Mucosa of descending colon (tissue), 3 donors: ENCODE results near the gene NR6A1. TPM values are rescaled to one million over a fixed set of nuclear protein-coding genes. Genes with fewer than 3 reads are reported as not detected.

Source experiments
- ATAC-seq: fragments of 200-7000 bp; cut with Tn5 transposase; one replicate; pipeline ENCODE4 v1.9.1; 2020; ENCODE audit warnings: mild to moderate bottlenecking, moderate library complexity
- DNase-seq, 3 donors: peaks; one replicate each; pipeline ENCODE4 v3.0.0-alpha.2; 2020
- H3K36me3 ChIP-seq: fragments of 200-600 bp; one replicate; pipeline ENCODE4 v1.8.0; 2021; ENCODE audit warnings: low read depth, mild to moderate bottlenecking
- H3K4me1 ChIP-seq: fragments of 200-600 bp; one replicate; pipeline ENCODE4 v1.8.0; 2021; ENCODE audit warnings: low read depth, mild to moderate bottlenecking
- H3K4me3 ChIP-seq: fragments of 200-600 bp; one replicate; pipeline ENCODE4 v1.8.0; 2021; ENCODE audit warnings: mild to moderate bottlenecking
- H3K9me3 ChIP-seq: fragments of 200-600 bp; one replicate; pipeline ENCODE4 v1.8.0; 2021; ENCODE audit warnings: mild to moderate bottlenecking
- CTCF ChIP-seq: fragments of 200-600 bp; IDR thresholded peaks from one replicate; pipeline ENCODE4 v1.8.0; 2022; ENCODE audit warnings: antibody characterized with exemption, mild to moderate bottlenecking
- intact Hi-C, 2 donors: fragments of 100-400 bp; cut with DNase I in 1 of 2; cut with micrococcal nuclease in 1 of 2; formaldehyde crosslinking; loops; one replicate each; pipeline versions ENCODE4 v1.11.0 to v1.11.1; 2022; cut with DNase I, micrococcal nuclease
- total RNA-seq, 3 donors: library from RNA; stranded (reverse); fragmentation: NEBNext Ultra II Directional in 2 of 3; extraction: Animal tissue kit (Norgen Biotek cat#: 25700) in 2 of 3; gene quantifications; one replicate each; pipeline versions ENCODE4 v1.2.1 to v1.2.4, GENCODE V29; 2021 to 2023
- donor health status: DM: no; HTN: no; CAD: no; lungs with moderate emphysema.
- donor health status: DM: no; HTN: no; CAD: no.
- donor health status: DM: no; HTN: yes; CAD: no.

Gene NR6A1
- total RNA-seq, 3 donors from 2014 or later = 5.6 to 8.4 (median 7.0) TPM

GRCh38 chr9:124632077-124632621 lies 139.0 kb downstream of the NR6A1 start:
- no peak for ATAC-seq
- H3K4me1 ChIP-seq = no peaks in the 10 kb centered on the region
- TF ChIP-seq CTCF = no peak
- intact Hi-C loops = no loop called here
- H3K9me3 ChIP-seq = no peaks in the 10 kb centered on the region
- H3K4me3 ChIP-seq = no peak overlapping the region
- no peaks in the 10 kb centered on the region for H3K36me3 ChIP-seq
- DNase-seq = no peak

- H3K4me3 ChIP-seq = no peak overlapping the region
- no peaks in the 10 kb centered on the region for H3K4me1 ChIP-seq
- H3K36me3 ChIP-seq = no peaks in the 10 kb centered on the region
- intact Hi-C loops = no loop called here
- no peaks in the 10 kb centered on the region for H3K9me3 ChIP-seq
- no peak for TF ChIP-seq CTCF
- ATAC-seq (no peak), DNase-seq (no peak)
Observed at GRCh38 chr9:124631326-124631725, 139.8 kb downstream of the NR6A1 start.

- Histone ChIP-seq H3K4me3 (no peak overlapping the region), H3K9me3 (no peaks in the 10 kb centered on the region), H3K4me1 (no peaks in the 10 kb centered on the region), H3K36me3 (no peaks in the 10 kb centered on the region)
- no peak for DNase-seq
- no peak for TF ChIP-seq CTCF
- ATAC-seq = no peak
- intact Hi-C loops = no loop called here
Observed at GRCh38 chr9:124629600-124629999, 141.5 kb downstream of the NR6A1 start.

- DNase-seq (no peak), ATAC-seq (no peak)
- H3K36me3 ChIP-seq = no peaks in the 10 kb centered on the region
- no peak overlapping the region for H3K4me3 ChIP-seq
- no peaks in the 10 kb centered on the region for H3K4me1 ChIP-seq
- intact Hi-C loops = no loop called here
- H3K9me3 ChIP-seq = no peaks in the 10 kb centered on the region
- no peak for TF ChIP-seq CTCF
Observed at GRCh38 chr9:124628741-124629140, 142.4 kb downstream of the NR6A1 start.

- intact Hi-C loops = no loop called here
- TF ChIP-seq CTCF = no peak
- no peaks in the 10 kb centered on the region for H3K4me1 ChIP-seq
- H3K4me3 ChIP-seq = no peak overlapping the region
- no peaks in the 10 kb centered on the region for H3K36me3 ChIP-seq
- no peak for ATAC-seq
- no peak for DNase-seq
- no peaks in the 10 kb centered on the region for H3K9me3 ChIP-seq
Observed at GRCh38 chr9:124626276-124626675, 144.8 kb downstream of the NR6A1 start.

- no peak overlapping the region for H3K4me3 ChIP-seq
Observed at GRCh38 chr9:124625087-124625486, 146.0 kb downstream of the NR6A1 start.

More at GRCh38 chr9:124625087-124625486, 146.0 kb downstream of the NR6A1 start:
- no peak for TF ChIP-seq CTCF
- ATAC-seq (no peak), DNase-seq (no peak)
- no peaks in the 10 kb centered on the region for H3K9me3 ChIP-seq
- H3K4me1 ChIP-seq = no peaks in the 10 kb centered on the region
- H3K36me3 ChIP-seq = no peaks in the 10 kb centered on the region
- intact Hi-C loops = no loop called here
